HL-60/S4 treated with retinoic acid at 250 ng/mL for 4 days and 3 days (cell line): ENCODE data around the gene TSR3.

Source experiments
- in situ Hi-C: fragments of 300-500 bp; cut with MboI; formaldehyde crosslinking; loops from 2 replicates; pipeline ENCODE4 v1.7.0; 2022; ENCODE audit warnings: low sequenced_read_pairs

The TSR3 gene

DNA sequence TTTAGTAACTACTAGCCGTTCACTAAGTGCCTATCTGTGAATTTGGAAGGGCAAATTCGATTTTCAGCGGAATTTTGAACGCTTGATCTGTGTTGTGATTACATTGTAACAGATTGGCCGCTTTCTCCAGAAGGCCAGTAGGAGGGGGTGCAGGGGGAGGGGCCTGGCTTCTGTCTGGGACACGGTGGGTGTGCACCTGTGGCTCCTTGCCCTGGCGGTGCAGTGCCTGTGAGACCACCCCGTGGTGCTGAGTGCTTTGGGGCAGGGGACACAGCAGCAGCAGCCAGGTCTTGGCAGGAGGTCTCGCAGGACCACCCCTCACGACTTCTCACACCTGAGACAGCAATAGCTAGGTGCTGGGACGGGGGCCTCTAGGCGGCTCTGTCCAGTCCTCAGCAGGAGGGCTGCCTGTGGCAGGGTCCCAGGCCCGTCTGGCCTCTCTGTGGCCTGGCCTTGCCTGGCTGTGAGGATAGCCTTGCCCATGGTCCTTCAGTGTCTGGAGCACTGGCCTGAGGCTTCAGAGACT lies 40.4 kb downstream of the TSR3 start:
- in situ Hi-C loops: no loop called here

DNA sequence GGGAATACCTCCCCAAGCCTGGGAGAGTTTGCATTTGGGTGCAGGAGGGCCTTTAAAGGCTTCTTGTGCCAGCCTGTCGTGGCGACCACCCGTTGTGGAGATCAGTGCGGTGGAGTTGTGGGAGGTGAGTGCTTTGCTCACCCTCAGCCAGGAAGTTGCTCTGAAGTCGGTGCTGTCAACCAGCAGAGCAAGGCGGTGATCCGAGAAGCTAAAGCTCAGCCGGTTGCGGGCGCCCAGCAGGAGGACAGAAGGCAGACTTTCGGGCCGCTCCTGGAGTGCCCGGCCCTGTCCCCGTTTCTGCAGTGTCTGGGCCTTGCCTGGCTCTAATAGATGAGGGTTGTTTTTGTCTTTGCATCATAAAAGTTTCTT lies 40.9 kb downstream of the TSR3 start:
- in situ Hi-C loops: no loop called here

DNA sequence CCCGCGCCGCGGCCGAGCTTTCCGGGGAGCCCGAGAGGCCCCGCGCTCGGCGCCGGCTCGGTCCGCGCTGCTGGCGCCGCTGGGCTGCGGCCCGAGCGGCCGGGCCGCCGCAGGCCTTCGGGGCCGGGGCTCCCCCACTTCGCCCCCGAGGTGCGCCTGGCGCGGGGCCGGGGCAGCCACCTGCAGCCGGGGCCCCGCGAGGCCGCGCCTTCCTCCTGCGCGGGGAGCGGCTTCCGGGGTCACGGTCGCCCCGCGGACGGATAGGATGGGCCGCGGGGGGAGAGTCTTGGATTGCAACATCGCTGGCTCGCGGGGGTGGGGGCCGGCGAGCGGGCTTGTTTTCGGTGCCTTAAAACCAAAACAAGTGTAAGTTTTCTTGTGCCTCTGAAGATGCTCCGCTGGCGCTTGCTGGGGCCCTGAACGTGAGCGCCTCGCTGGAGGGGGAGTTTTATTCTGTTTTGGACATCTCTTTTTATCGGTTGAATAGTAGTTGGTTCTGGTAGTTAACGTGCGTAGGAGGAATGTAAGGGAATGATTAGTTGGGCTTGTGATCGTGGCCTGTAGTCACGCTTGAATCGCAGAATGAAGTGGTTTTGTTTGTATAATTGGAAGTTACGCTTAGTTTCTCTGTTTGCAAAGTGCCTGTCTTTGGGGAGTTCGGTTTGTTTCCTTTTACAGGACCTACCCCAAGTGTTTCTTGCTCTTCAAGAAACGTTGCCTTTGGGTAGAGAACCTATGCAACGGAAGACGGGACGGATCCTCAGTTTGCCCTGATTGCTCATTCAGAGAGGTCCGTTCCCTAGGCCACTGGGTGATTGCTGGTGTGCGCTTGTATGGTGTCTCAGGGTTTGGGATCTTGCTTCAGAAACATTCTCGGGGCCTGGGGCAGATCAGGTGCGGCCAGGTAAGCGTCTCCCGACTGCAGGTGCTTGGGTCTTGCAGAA lies 41.5 kb downstream of the TSR3 start:
- in situ Hi-C loops: no loop called here

DNA sequence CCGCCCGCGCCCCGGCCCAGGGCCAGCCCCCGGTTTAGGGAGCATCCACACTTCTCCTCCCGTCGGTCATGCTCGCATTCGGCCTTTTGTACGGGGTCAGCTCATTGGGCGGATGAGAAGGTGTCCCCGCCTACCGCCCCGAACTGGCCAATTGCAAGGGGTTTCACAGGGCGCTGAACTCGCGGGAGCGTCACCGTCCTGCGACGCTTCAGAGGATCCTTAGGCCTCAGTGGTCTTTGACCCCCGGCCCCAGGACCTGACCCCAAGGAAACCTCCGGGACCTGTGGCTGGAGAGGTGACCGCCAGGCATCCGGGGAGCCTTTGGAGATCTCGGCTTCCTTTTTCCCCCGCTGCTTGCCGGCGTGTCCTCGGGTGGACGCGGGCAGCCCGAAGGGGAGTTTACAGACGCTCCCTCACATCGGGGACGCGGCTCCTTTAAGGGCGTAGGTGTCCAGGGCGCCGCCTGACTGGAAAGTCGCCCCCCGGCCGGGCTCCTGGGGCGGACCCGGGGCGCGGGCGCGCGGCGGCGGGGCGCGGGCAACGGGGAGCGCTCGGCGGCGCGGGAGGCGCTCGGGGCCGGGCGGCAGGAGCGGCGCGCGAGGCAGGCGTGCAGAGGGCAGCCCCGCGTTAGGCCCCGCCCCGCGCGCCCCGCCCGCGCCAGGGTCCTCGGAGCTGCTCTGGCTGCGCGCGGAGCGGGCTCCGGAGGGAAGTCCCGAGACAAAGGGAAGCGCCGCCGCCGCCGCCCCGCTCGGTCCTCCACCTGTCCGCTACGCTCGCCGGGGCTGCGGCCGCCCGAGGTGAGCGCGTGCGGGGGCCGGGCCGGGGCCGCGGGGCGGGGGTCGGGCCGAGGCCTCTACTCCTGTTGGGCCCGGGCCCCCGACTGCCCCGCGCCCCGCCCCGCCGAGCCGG lies 42.4 kb downstream of the TSR3 start, which contains the start of gene UBE2I:
Gene UBE2I (plus strand): TSS at position 660 of the 909 bp plus-strand sequence. CDS start 4,395 bp downstream, outside the sequence.
- in situ Hi-C loops: no loop called here

DNA sequence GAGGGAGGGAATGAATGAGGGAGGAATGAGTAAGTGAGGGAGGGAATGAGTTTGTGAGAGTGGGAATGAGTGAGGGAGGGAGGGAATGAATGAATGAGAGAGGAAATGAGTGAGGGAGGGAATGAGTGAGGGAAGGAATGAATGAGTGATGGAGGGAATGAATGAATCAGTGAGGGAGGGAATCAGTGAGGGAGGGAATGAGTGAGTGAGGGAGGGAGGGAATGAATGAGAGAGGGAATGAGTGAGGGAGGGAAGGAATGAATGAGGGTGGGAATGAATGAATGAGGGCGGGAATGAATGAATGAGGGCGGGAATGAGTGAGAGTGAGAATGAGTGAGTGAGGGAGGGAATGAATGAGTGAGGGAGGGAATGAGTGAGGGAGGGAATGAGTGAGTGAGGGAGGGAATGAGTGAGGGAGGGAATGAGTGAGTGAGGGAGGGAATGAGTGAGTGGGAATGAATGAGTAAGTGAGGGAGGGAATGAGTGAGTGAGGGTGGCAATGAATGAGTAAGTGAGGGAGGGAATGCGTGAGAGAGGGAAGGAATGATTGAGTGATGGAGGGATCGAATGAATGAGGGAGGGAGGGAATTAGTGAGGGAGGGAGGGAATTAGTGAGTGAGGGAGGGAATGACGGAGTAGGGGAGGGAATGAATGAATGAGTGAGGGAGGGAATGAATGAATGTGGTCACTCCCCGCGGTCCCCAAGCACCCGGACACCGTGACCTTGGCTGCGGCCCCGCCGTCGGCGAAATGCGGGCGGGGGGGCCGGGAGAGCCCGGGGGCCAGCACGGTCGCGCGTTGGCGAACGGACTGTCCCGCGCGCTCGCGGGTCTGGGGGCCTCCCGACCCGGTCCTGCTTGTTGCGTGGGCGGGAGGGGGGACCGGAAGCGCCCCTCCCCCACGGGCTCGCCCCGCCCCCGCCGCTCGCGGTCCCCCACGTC lies 43.4 kb downstream of the TSR3 start:
- in situ Hi-C loops: no loop called here

DNA sequence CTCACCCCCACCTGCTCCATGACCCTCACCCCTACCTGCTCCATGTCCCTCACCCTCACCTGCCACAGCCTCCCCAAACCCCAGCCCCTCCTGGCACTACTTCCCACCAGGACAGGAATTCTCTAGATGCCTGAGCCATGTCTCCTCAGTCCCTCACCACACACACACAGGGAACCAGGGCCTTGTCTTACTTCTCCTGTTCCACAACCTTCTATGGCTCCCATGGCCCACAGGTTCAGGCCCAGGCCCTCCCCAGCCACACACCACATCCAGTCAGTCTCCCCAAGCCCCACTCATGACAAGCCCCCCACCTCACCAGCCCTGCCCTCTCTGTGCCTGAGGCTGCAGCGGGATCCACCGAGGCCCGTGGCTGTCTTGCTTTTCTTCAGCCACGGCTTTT lies 45.3 kb downstream of the TSR3 start:
- in situ Hi-C loops: no loop called here

DNA sequence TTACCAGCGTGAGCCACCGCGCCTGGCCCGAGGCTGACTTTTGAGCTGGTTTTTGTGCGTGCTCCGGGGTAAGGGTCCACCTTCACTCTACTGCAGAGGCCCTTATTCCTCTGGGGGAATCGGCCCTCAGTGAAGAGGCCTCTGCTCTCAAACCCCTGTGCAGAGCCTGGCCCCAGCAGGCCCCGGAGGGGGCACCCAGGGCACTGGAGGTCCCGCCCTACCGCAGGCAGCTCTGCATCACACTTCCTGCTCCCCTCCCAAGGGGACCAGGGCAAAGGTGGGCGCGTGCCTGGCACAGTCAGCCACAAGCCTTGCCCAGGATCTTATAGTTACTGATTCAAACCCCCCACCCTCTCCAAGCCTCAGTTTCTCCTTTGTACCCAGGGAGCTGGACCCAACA lies 45.9 kb downstream of the TSR3 start:
- in situ Hi-C loops: no loop called here

DNA sequence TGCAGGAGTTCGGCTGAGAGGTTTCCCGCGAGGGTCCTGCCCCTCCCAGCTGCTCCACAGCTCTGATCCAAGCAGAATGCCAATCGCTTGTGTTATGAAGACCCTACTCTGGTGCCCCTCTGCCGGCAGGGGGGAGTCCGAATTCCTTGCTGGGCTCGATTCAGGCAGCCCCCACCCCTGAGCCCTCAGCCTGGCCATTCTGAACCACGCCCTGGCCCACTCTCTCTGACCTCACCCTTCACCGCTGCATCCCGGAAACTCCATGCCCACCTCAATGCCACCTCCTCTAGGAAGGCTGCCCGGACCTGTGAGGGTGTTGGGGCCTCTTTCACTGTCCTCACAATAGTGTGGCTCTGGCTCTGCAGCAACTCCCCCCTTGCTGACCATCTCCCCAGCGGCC lies 50.1 kb downstream of the TSR3 start:
- in situ Hi-C loops: no loop called here

DNA sequence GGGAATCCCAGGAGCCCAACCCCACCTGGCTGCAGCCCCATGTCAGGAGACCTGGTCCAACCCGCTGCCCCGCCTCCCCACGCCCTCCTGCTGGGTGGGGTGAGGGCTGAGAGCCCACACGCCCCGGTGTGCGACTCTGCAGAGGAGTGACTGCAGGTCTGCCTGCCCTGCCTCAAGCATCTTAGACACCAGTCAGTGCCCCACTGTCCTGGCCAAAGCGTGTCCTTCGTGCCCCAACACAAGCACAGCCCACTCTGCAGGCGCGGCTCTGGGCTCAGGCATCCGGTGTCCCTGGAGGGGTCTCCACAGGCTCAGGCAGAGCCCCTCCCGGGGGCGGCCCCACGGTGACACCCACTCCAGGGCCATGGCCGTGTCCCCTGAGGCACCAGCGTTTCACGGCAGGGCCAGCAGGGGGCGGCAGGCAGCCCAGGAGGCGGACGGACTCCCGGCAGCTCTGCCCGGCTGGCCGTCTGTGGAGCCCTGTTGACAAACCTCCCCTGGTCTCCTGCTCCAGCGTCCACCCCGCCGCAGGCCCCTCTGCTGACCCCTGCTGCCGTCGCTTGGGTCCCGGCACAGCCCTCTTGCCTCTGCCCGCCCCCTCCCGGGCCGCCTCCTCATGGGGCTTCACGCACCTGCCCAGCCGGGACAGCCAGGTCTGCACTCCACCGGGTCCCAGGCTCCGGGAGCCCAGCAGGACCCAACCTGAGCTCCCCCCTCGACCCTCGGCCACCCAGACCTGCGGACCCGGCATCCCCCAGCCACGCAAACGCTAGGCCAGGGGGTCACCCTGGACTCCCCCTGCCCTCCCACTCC lies 50.8 kb downstream of the TSR3 start:
- in situ Hi-C loops: no loop called here

DNA sequence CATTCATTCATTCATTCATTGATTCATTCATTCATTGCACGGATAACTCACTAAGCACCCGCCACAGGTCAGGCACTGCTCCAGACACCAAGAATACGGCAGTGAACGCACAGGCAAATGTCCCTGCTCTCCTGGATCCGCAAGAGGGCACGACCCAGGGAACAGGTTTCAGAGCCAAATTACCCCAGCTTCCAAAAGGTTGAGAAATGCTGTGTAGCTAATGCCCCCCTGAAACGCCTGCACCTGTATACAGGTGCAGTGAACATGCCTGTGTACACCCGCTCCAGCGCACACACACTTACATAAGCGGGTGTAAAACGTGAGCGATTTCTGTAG lies 51.8 kb downstream of the TSR3 start:
- in situ Hi-C loops: no loop called here
